DOHH2 (cell line): ENCODE data around the gene ZNF765.

Experiments used
- EZH2phosphoT487 ChIP-seq: fragments of 200-600 bp; sonication (generic); IDR thresholded peaks from 2 replicates; pipeline ENCODE4 v1.6.1; 2017; ENCODE audit warnings: borderline replicate concordance, mild to moderate bottlenecking, antibody characterized with exemption, low read length, moderate library complexity, mixed read lengths
- TF ChIP-seq, protein P1 (sequence below): fragments of 200-600 bp; sonication (generic); IDR thresholded peaks from one replicate; pipeline ENCODE4 v1.5.1; 2014; ENCODE audit warnings: antibody characterized with exemption, mild to moderate bottlenecking, low read depth, low read length; ENCODE audit not compliant: poor library complexity, severe bottlenecking

DNA sequence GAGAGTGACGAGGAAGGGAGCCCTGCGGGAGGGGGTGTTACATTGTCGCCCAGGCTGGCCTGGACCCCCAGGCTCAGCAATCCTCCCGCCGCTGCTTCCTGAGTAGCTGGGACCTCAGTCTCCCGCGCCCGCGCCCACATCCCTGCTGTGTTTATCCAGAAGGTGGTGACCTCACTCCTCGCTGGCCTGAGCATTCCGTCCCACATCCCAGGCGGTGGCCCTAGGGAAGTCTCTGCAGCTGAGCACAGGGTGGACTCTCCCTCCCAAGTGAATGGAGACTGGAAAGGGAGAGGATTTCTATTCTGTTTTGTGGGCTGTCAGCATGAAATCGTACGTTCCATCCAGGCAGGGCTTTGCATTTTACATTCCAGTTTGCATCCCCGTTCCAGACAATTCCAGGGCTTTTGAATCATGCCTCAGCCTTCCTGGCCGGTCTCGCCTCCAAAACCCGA lies 401 bp upstream of the ZNF765 start:
- TF ChIP-seq, protein P1, sequence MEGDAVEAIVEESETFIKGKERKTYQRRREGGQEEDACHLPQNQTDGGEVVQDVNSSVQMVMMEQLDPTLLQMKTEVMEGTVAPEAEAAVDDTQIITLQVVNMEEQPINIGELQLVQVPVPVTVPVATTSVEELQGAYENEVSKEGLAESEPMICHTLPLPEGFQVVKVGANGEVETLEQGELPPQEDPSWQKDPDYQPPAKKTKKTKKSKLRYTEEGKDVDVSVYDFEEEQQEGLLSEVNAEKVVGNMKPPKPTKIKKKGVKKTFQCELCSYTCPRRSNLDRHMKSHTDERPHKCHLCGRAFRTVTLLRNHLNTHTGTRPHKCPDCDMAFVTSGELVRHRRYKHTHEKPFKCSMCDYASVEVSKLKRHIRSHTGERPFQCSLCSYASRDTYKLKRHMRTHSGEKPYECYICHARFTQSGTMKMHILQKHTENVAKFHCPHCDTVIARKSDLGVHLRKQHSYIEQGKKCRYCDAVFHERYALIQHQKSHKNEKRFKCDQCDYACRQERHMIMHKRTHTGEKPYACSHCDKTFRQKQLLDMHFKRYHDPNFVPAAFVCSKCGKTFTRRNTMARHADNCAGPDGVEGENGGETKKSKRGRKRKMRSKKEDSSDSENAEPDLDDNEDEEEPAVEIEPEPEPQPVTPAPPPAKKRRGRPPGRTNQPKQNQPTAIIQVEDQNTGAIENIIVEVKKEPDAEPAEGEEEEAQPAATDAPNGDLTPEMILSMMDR: peak; percentile 26
- no peak for TF ChIP-seq EZH2phosphoT487
